HCT116 (cell line): ENCODE results near the gene SOX2.

ENCODE experiments used
- EZH2phosphoT487 ChIP-seq: fragments of 200-600 bp; IDR thresholded peaks from 2 replicates; pipeline ENCODE4 v1.6.1; 2018; ENCODE audit warnings: antibody characterized with exemption, borderline replicate concordance
- FOSL1 ChIP-seq: IDR thresholded peaks from 2 replicates; pipeline ENCODE4 v1.6.1; 2012; ENCODE audit warnings: low read depth
- POLR2A ChIP-seq: IDR thresholded peaks from 2 replicates; pipeline ENCODE4 v1.7.0; 2011; ENCODE audit warnings: borderline replicate concordance; ENCODE audit not compliant: insufficient read depth, insufficient read length; ENCODE audit errors: extremely low read depth
- YY1 ChIP-seq: IDR thresholded peaks from 2 replicates; pipeline ENCODE4 v1.6.1; 2011; ENCODE audit warnings: low read length, low read depth, moderate library complexity, mild to moderate bottlenecking; ENCODE audit not compliant: insufficient replicate concordance; ENCODE audit errors: extremely low read depth
- TF ChIP-seq, protein P1 (sequence below), 3 experiments: fragments of 200-600 bp in 1 of 3; sonication (generic) in 1 of 3; IDR thresholded peaks in 2 of 3; conservative IDR thresholded peaks in 1 of 3; 2 replicates each; pipeline ENCODE4 v1.5.1; 2012 to 2017; ENCODE audit warnings: low read depth in 2 of 3, low read length in 2 of 3, antibody characterized with exemption in 1 of 3, borderline replicate concordance in 1 of 3, control low read depth in 1 of 3, mild to moderate bottlenecking in 1 of 3, mixed read lengths in 1 of 3, mixed run types in 1 of 3, moderate library complexity in 1 of 3; ENCODE audit not compliant: insufficient read depth in 1 of 3
- TF ChIP-seq, protein P2 (sequence below): IDR thresholded peaks from 2 replicates; pipeline ENCODE4 v1.6.1; 2012

DNA sequence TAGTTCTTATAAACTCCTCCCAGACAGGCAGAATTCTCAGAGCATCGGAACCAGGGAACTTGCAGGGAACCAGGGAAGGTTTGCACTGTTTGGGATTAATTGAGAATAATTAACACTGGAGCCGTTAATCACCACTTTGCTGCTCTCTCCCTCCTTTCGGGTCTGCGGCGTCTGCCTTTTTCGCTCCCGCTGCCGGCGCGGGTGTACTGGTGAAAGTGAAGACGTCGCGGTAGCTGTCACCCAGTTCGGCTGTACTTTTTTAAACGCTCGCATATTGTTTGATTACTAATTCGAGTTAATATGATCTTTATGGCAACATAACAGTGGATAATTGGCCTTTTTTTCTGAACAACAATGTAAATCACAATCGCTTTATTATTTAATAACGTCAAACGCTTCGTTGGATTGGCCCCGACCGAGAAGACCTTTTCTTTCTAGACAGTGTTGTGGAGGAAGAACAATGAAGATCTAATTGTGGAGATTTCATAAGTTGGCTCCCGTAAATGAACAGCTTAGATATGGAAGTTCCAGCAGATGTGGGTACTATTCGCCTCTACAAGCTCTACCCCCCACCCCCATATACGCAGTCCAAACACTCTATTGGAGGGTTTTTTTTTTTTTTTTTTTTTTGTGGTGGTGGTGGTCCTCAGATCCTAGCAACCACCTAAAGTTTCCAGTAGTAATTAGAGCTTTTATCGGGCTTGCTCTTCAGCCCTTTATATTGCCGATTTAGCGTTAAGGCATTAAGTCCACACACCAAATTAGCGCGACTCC, 12.7 kb downstream of the SOX2 start:
- TF ChIP-seq, protein P1, sequence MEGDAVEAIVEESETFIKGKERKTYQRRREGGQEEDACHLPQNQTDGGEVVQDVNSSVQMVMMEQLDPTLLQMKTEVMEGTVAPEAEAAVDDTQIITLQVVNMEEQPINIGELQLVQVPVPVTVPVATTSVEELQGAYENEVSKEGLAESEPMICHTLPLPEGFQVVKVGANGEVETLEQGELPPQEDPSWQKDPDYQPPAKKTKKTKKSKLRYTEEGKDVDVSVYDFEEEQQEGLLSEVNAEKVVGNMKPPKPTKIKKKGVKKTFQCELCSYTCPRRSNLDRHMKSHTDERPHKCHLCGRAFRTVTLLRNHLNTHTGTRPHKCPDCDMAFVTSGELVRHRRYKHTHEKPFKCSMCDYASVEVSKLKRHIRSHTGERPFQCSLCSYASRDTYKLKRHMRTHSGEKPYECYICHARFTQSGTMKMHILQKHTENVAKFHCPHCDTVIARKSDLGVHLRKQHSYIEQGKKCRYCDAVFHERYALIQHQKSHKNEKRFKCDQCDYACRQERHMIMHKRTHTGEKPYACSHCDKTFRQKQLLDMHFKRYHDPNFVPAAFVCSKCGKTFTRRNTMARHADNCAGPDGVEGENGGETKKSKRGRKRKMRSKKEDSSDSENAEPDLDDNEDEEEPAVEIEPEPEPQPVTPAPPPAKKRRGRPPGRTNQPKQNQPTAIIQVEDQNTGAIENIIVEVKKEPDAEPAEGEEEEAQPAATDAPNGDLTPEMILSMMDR (IDR thresholded peaks at IDR 0.05 in 2 of 3, conservative IDR thresholded peaks at IDR 0.05 in 1 of 3; ENCODE audit: borderline replicate concordance in 1 of 3, insufficient read depth in 1 of 3, low read depth in 2 of 3, low read length in 2 of 3): no peak
- no peak for TF ChIP-seq FOSL1
- no peak for TF ChIP-seq EZH2phosphoT487
- TF ChIP-seq YY1: no peak
- TF ChIP-seq POLR2A: no peak
- TF ChIP-seq, protein P2, sequence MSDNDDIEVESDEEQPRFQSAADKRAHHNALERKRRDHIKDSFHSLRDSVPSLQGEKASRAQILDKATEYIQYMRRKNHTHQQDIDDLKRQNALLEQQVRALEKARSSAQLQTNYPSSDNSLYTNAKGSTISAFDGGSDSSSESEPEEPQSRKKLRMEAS: no peak
